ENCODE results near the gene P2RX7. TPM values are rescaled to one million over a fixed set of nuclear protein-coding genes. Genes with fewer than 3 reads are reported as not detected.
A peak's percentile ranks its signal among the peaks of the same experiment; 100 is the strongest.

P2RX7 gene
- total RNA-seq, 3 donors from 2014 or later: 2.5 to 4.8 (median 2.9) TPM

GRCh38 chr12:121209624-121210572, 77.2 kb downstream of the P2RX7 start, which contains the start of gene P2RX4:
P2RX4 (plus strand) TSS chr12:121210129; CDS start chr12:121210165, 36 bp downstream.
- ATAC-seq (peak; percentile 77 to 78), DNase-seq (peak; percentile 80)
- peaks cover 3% of the 10 kb centered on the region for H3K36me3 Mint-ChIP-seq (ENCODE audit: insufficient read depth)
- peak within 1 kb of the TSS; percentile 83 for H3K4me3 Mint-ChIP-seq
- no peaks in the 10 kb centered on the region for H3K9me3 Mint-ChIP-seq
- peaks cover 24% of the 10 kb centered on the region for H3K4me1 Mint-ChIP-seq (ENCODE audit: low read depth)
- H3K27me3 Mint-ChIP-seq (ENCODE audit: low read depth): no peaks in the 10 kb centered on the region

GRCh38 chr12:121212875-121213274, 80.2 kb downstream of the P2RX7 start:
- Mint-ChIP-seq H3K9me3 (no peaks in the 10 kb centered on the region), H3K36me3 (ENCODE audit: insufficient read depth) (peaks cover 10% of the 10 kb centered on the region), H3K27me3 (ENCODE audit: low read depth) (no peaks in the 10 kb centered on the region), H3K4me1 (ENCODE audit: low read depth) (peaks cover 35% of the 10 kb centered on the region), H3K4me3 (no peak overlapping the region)
- DNase-seq (no peak), ATAC-seq (no peak)

GRCh38 chr12:121214166-121214777, 81.6 kb downstream of the P2RX7 start:
- peaks cover 16% of the 10 kb centered on the region for H3K36me3 Mint-ChIP-seq (ENCODE audit: insufficient read depth)
- H3K27me3 Mint-ChIP-seq (ENCODE audit: low read depth): no peaks in the 10 kb centered on the region
- peak; percentile 43 to 44 for ATAC-seq
- H3K9me3 Mint-ChIP-seq: no peaks in the 10 kb centered on the region
- peak overlapping the region; percentile 33 for H3K4me3 Mint-ChIP-seq
- DNase-seq: peak; percentile 27
- H3K4me1 Mint-ChIP-seq (ENCODE audit: low read depth): peaks cover 35% of the 10 kb centered on the region

GRCh38 chr12:121214855-121215745, 82.4 kb downstream of the P2RX7 start:
- peak overlapping the region; percentile 33 for H3K4me3 Mint-ChIP-seq
- DNase-seq: no peak

GRCh38 chr12:121216102-121216501, 83.4 kb downstream of the P2RX7 start:
- H3K4me3 Mint-ChIP-seq: no peak overlapping the region

More at GRCh38 chr12:121214855-121215745, 82.4 kb downstream of the P2RX7 start:
- no peaks in the 10 kb centered on the region for H3K27me3 Mint-ChIP-seq (ENCODE audit: low read depth)
- no peaks in the 10 kb centered on the region for H3K9me3 Mint-ChIP-seq
- H3K4me1 Mint-ChIP-seq (ENCODE audit: low read depth): peaks cover 33% of the 10 kb centered on the region
- peaks cover 16% of the 10 kb centered on the region for H3K36me3 Mint-ChIP-seq (ENCODE audit: insufficient read depth)
- no peak for ATAC-seq

GRCh38 chr12:121217063-121217462, 84.4 kb downstream of the P2RX7 start:
- Mint-ChIP-seq H3K36me3 (ENCODE audit: insufficient read depth) (peaks cover 17% of the 10 kb centered on the region), H3K9me3 (no peaks in the 10 kb centered on the region), H3K4me3 (no peak overlapping the region), H3K4me1 (ENCODE audit: low read depth) (peaks cover 25% of the 10 kb centered on the region), H3K27me3 (ENCODE audit: low read depth) (no peaks in the 10 kb centered on the region)
- DNase-seq (no peak), ATAC-seq (no peak)

More at GRCh38 chr12:121216102-121216501, 83.4 kb downstream of the P2RX7 start:
- H3K36me3 Mint-ChIP-seq (ENCODE audit: insufficient read depth): peaks cover 16% of the 10 kb centered on the region
- no peak for ATAC-seq
- H3K27me3 Mint-ChIP-seq (ENCODE audit: low read depth): no peaks in the 10 kb centered on the region
- no peak for DNase-seq
- H3K4me1 Mint-ChIP-seq (ENCODE audit: low read depth): peaks cover 29% of the 10 kb centered on the region
- no peaks in the 10 kb centered on the region for H3K9me3 Mint-ChIP-seq

- peaks cover 27% of the 10 kb centered on the region for H3K4me1 Mint-ChIP-seq (ENCODE audit: low read depth)
- no peaks in the 10 kb centered on the region for H3K27me3 Mint-ChIP-seq (ENCODE audit: low read depth)
- no peak for ATAC-seq
- DNase-seq: no peak
- peaks cover 17% of the 10 kb centered on the region for H3K36me3 Mint-ChIP-seq (ENCODE audit: insufficient read depth)
- no peaks in the 10 kb centered on the region for H3K9me3 Mint-ChIP-seq
- H3K4me3 Mint-ChIP-seq: no peak overlapping the region
These were observed 85.1 kb downstream of the P2RX7 start for GRCh38 chr12:121217761-121218160.

GRCh38 chr12:121218588-121219352, 86.1 kb downstream of the P2RX7 start:
- no peaks in the 10 kb centered on the region for H3K27me3 Mint-ChIP-seq (ENCODE audit: low read depth)
- peaks cover 15% of the 10 kb centered on the region for H3K36me3 Mint-ChIP-seq (ENCODE audit: insufficient read depth)
- no peaks in the 10 kb centered on the region for H3K9me3 Mint-ChIP-seq
- no peak overlapping the region for H3K4me3 Mint-ChIP-seq
- DNase-seq (no peak), ATAC-seq (no peak)
- peaks cover 34% of the 10 kb centered on the region for H3K4me1 Mint-ChIP-seq (ENCODE audit: low read depth)

- Mint-ChIP-seq H3K4me1 (ENCODE audit: low read depth) (peaks cover 32% of the 10 kb centered on the region), H3K27me3 (ENCODE audit: low read depth) (no peaks in the 10 kb centered on the region), H3K4me3 (no peak overlapping the region), H3K36me3 (ENCODE audit: insufficient read depth) (peaks cover 15% of the 10 kb centered on the region), H3K9me3 (no peaks in the 10 kb centered on the region)
- DNase-seq (no peak), ATAC-seq (no peak)
These were observed 86.8 kb downstream of the P2RX7 start for GRCh38 chr12:121219353-121219986.

- H3K27me3 Mint-ChIP-seq (ENCODE audit: low read depth): no peaks in the 10 kb centered on the region
- H3K4me1 Mint-ChIP-seq (ENCODE audit: low read depth): peaks cover 36% of the 10 kb centered on the region
- peak in 1 of 2 donors; percentile 8 for ATAC-seq
- H3K36me3 Mint-ChIP-seq (ENCODE audit: insufficient read depth): peaks cover 9% of the 10 kb centered on the region
- H3K4me3 Mint-ChIP-seq: no peak overlapping the region
- no peaks in the 10 kb centered on the region for H3K9me3 Mint-ChIP-seq
- DNase-seq: no peak
These were observed 90.2 kb downstream of the P2RX7 start for GRCh38 chr12:121222847-121223246.

- peak overlapping the region; percentile 10 for H3K4me3 Mint-ChIP-seq
These were observed 90.9 kb downstream of the P2RX7 start for GRCh38 chr12:121223292-121224285.

GRCh38 chr12:121224591-121224990, 91.9 kb downstream of the P2RX7 start:
- Mint-ChIP-seq H3K4me3 (peak overlapping the region; percentile 11), H3K36me3 (ENCODE audit: insufficient read depth) (peaks cover 9% of the 10 kb centered on the region), H3K4me1 (ENCODE audit: low read depth) (peaks cover 36% of the 10 kb centered on the region), H3K9me3 (no peaks in the 10 kb centered on the region), H3K27me3 (ENCODE audit: low read depth) (no peaks in the 10 kb centered on the region)
- DNase-seq: peak; percentile 21
- ATAC-seq: peak; percentile 32 to 51

More at GRCh38 chr12:121223292-121224285, 90.9 kb downstream of the P2RX7 start:
- no peaks in the 10 kb centered on the region for H3K27me3 Mint-ChIP-seq (ENCODE audit: low read depth)
- peak; percentile 58 to 62 for ATAC-seq
- H3K9me3 Mint-ChIP-seq: no peaks in the 10 kb centered on the region
- peak; percentile 21 for DNase-seq
- H3K36me3 Mint-ChIP-seq (ENCODE audit: insufficient read depth): peaks cover 7% of the 10 kb centered on the region
- H3K4me1 Mint-ChIP-seq (ENCODE audit: low read depth): peaks cover 36% of the 10 kb centered on the region
